SH-SY5Y (cell line): Measurements from ENCODE around the gene C11orf86.

Experiments
- GATA2 ChIP-seq: IDR thresholded peaks from 2 replicates; pipeline ENCODE4 v1.6.1; 2011; ENCODE audit warnings: mild to moderate bottlenecking, low read depth, low read length
- GATA3 ChIP-seq: IDR thresholded peaks from 2 replicates; pipeline ENCODE4 v1.6.1; 2011; ENCODE audit warnings: low read depth, mild to moderate bottlenecking, low read length, moderate library complexity

The C11orf86 gene, protein sequence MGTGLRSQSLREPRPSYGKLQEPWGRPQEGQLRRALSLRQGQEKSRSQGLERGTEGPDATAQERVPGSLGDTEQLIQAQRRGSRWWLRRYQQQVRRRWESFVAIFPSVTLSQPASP

DNA sequence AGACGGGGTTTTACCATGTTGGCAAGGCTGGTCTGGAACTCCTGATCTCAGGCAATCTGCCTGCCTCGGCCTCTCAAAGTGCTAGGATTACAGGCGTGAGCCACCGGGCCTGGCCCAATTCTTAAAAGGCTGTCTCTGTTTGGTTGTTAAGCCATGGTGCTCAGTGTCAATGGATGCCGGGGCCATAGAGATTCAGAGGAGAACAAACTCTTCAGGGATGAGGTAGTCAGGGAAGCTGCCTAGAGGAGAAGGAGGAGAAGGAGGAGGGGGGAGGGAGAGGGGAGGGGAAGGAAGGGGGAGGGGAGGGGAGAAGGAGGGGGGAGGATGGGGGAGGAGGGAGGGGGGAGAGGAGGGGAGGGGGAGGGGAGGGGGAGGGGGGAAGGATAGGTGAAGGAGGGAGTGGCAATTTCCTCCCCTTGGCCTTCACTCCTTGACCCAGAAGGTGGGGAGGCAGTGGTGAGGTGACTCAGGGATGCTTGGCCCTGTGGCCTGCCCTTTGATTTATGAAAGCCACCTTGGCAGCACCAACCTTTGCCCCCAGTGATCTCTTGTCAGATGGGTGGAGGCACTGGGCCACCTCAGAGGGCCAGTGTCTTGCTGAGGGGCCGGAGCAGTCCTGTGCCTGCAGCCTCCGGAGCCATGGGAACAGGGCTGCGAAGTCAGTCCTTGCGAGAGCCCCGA, at the start of gene C11orf86:
C11orf86 (plus strand) TSS at position 581 of the 681 bp plus-strand sequence; CDS start at position 640, 59 bp downstream.
- TF ChIP-seq GATA3, result no peak
- TF ChIP-seq GATA2, result no peak

DNA sequence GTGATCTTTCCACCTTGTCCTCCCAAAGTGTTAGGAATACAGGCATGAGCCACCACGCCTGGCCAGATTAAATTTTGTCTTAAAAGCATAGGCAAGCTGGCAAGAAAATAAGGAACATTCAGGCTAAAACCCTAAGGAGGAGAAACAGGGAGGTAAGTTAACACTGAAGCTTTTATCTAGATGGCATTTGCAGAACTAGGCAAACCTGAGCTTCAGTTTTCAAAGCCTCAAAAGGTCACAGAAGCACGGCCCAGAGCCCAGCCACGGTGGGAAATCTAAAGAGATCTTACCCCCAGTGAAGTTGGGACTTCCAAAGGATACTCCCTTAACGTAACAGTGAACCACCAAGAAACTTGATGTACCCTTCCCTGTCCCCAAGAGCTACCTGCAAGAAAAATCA, 45.4 kb upstream of the C11orf86 start:
- no peak for TF ChIP-seq GATA2
- TF ChIP-seq GATA3, result no peak

GRCh38 chr11:66932543-66932942, 42.6 kb upstream of the C11orf86 start:
- TF ChIP-seq GATA3 (no peak), GATA2 (no peak)

- TF ChIP-seq GATA2, result no peak
Observed at GRCh38 chr11:66933531-66933930, 41.6 kb upstream of the C11orf86 start.

DNA sequence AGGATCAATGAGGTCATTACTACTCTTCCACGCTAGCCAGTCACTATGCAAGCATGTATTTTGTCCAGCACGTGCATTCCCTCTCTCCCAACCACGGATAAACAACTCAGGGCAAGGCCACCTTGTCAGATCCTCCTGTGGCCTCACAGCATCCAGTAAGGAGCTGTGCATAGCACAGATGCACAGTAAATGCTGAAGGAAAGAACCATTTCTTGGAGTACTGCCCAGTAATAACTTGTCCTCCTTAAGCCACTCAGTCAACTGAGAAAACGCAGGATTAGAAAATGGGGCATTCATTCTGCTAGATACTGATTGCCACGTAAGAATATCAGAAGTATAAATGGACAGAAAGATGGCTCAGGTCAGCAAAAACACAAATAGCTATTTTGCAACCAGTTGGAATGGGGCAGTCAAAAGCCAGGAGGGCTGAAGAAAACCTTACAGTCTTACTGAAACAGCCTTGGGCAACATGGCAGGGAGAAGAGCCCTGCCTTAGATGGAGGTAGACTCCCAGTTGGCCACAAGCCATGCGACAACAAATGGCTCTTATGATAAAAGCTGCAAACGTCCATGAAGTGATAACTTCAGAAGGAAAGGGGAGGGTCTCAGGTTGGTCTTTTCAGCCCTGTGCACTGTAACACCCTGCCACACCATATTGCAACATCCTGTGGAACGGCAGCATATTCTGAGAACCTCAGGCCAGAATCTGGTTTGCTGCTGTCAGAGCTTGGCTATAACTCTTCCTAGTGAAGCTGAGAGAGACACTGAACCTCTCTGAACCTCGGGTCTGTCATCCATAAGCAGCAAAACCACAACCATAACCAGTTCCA, 39.9 kb upstream of the C11orf86 start:
- TF ChIP-seq GATA2 (no peak), GATA3 (no peak)

DNA sequence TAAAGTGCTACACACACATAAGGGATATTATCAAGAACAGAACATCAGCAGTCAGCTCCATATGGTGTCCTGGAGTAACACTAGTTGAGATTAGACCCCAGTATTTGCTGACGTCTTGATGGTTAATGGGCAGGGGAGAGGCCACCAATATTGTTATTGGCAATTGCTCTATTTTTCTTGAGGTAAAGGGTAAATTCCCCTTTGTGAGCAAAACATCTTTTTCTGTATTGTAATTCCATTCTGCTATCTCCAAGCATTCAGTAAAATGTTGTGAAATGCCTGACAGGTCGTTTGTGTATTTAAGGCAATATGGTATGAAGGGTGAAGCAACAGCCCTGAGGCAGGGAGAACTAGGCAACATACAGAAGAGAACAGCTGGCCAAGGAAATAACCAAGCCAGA, 38.8 kb upstream of the C11orf86 start:
- TF ChIP-seq GATA3 (no peak), GATA2 (no peak)

- TF ChIP-seq GATA3 (no peak), GATA2 (no peak)
Observed at GRCh38 chr11:66937193-66937733, 37.8 kb upstream of the C11orf86 start.

- TF ChIP-seq GATA3 (no peak), GATA2 (no peak)
Observed at GRCh38 chr11:66938582-66939135, 36.4 kb upstream of the C11orf86 start.

GRCh38 chr11:66950112-66950535, 25.0 kb upstream of the C11orf86 start:
- TF ChIP-seq GATA3, result no peak
- TF ChIP-seq GATA2, result no peak

DNA sequence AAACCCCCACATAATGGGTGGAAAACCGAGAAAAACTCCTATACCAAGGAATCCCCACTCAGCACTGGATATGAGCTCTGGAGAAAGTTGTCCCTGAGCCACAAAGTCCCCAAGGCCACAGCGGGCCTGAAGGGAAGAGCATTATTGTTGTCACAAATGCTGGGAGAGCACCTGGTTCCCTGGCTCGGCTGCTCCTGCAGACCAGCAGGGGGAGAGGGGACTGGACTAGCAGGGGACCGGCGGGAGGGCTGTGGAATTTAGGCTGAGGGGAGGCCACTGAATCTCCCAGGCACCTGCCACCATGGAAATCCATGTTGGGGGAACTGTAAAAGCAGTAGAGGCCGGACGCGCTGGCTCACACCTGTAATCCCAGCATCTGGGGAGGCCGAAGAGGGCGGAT, 24.0 kb upstream of the C11orf86 start:
- no peak for TF ChIP-seq GATA2
- TF ChIP-seq GATA3, result no peak

- TF ChIP-seq GATA2, result peak; percentile 25; the same call in 1 of the 2 replicates
- TF ChIP-seq GATA3, result no peak
Observed at GRCh38 chr11:66951927-66952337, 23.2 kb upstream of the C11orf86 start.

DNA sequence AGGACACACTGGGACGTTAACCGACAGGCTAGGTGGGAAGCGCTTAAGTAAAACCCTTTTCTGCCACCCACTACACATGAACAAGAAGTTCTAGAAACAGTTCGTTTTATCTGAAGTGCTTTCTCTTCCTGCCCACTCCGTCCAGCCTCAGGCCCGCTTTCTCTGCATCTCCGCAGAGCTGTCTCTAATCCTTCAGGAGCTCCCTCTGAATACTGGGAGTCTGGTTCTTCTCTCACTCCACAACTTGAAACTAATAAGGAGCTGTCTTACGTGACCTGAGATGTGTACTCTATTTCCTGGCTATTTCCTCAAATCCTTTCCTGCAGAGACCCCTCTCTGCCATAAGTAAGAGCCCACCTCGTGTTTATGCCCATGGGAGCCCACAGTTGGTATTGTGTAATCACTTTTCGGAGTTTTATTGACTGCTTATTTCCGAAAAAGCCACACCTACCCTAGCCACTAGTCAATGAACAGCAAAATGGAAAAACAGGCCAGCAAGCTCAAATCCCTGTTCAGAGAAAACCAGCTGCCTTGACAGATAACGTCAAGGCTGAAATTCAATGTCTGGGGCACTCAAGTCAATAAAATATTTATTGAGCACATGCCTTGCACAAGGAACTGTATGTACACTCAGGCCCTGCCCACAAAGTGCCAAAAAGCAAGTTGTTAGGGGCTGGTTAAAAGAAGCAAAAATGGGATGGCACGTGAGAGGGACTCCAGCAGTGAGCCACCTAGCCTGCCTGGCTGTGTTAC, 21.8 kb upstream of the C11orf86 start:
- no peak for TF ChIP-seq GATA2
- no peak for TF ChIP-seq GATA3

DNA sequence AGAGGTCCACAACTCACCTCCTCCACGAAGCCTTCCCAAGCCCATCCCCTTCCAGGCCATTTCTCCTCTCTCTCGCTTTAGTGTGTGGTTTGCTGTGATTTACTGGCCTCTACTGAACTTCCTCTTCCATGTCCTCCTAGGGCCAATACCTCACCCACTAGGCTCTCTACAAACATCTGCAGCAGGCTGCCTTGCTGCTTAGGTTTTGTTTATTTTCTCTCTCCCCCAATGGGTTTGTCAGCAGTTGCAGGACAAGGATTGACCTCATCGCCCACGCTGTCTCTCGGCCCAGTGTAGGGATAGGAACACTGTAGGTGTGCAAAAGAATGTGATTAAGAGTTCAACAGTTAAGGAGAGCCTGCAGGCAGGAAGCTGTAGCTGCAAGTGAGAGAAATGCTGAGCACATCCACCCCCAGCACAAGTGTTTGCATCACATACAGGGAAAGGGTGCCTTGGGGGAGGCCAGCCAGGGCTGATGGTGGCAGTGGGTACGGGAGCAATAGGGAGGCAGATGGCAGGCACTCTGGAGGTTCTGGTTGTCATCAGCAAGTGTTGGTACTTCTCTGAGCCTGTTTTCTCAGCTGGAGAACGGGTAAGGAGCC, 18.3 kb upstream of the C11orf86 start:
- TF ChIP-seq GATA2 (no peak), GATA3 (no peak)
